ENCODE measurements around the gene RICTOR. TPM values are rescaled to one million over a fixed set of nuclear protein-coding genes. Genes with fewer than 3 reads are reported as not detected.

The RICTOR gene
- total and polyA plus RNA-seq, 9 of the 15 experiments (the other 6 are each of a cell fraction or from before 2014, with no cell fraction given), result 13.9 to 46.6 (median 22.6) TPM

DNA sequence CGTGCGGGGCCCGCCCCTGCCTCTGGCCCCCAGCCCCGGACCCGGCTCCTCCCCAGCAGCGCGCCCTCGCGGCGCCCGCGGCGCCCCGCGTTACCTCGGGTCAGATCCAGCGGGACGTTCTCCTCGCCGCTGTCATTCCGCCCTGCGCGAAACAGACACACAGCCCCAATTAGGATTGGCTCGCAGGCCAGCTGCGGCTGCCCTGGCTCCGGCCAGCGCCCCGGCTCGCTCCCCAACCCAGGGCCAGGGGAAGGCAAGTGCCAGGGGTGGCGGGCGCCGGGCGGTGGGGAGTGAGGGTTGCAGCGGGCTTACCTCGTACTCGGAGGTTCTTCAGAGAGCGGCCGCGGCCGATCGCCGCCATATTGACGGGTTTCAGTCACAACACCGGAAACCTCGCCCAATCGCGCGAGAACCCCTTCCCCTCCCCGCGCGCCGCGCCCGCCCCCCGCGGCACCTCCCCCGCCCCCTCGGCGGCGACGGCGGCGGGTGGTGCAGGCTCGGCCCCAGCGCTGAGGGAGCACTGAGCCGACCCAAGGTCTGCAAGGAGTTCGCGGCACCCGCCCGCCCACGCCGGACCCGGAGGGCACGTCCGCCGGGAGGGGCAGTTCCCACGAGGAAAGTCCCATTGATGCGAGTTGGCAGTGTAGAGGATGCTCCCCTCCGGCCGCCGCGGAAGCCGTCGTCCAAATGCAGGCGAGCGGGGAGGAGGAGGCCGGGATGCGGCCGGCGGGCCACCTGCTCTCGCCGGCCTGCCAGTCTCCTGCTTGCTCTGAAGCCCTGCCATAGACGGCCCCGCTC is at the start of gene RICTOR (continued):
- no peak; the same call in 1 of the 2 replicates for TF ChIP-seq REST (IDR thresholded peaks at IDR 0.05; ENCODE audit: borderline replicate concordance)
- no peak for TF ChIP-seq REST (CRISPR knock-in tag; IDR thresholded peaks at IDR 0.05; ENCODE audit: low read depth)
- no peak for TF ChIP-seq MEF2A (IDR thresholded peaks at IDR 0.05; ENCODE audit: control insufficient read depth, low read depth, low read length)
- no peak for TF ChIP-seq NFYB (IDR thresholded peaks at IDR 0.05; ENCODE audit: extremely low read depth, insufficient read length)
- peak; percentile 13 to 67; a peak in 3 of 4 replicates for TF ChIP-seq MLLT1 (IDR thresholded peaks at IDR 0.05)
- no peak for TF ChIP-seq RAD21 (CRISPR knock-in tag; conservative IDR thresholded peaks at IDR 0.05 in 1 of 2, IDR thresholded peaks at IDR 0.05 in 1 of 2)
- TF ChIP-seq NCOA6 (IDR thresholded peaks at IDR 0.05), result no peak; the same call in 1 of the 2 replicates
- no peak; the same call in 1 of the 2 replicates for TF ChIP-seq PTBP1 (IDR thresholded peaks at IDR 0.05; ENCODE audit: low read depth, low read length)
- peak; percentile 81 for TF ChIP-seq CHD1 (IDR thresholded peaks at IDR 0.05; ENCODE audit: low read length)
- no peak for TF ChIP-seq PHTF2 (CRISPR knock-in tag; IDR thresholded peaks at IDR 0.05)
- TF ChIP-seq, protein P1, sequence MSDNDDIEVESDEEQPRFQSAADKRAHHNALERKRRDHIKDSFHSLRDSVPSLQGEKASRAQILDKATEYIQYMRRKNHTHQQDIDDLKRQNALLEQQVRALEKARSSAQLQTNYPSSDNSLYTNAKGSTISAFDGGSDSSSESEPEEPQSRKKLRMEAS (CRISPR knock-in tag; IDR thresholded peaks at IDR 0.05), result peak; percentile 68; the same call in 1 of the 2 replicates
- no peak for TF ChIP-seq CBX8 (IDR thresholded peaks at IDR 0.05; ENCODE audit: borderline replicate concordance, extremely low read depth, low read depth, low read length, poor library complexity, severe bottlenecking)
- TF ChIP-seq CBFB (CRISPR knock-in tag; IDR thresholded peaks at IDR 0.05), result no peak
- TF ChIP-seq, protein P2, sequence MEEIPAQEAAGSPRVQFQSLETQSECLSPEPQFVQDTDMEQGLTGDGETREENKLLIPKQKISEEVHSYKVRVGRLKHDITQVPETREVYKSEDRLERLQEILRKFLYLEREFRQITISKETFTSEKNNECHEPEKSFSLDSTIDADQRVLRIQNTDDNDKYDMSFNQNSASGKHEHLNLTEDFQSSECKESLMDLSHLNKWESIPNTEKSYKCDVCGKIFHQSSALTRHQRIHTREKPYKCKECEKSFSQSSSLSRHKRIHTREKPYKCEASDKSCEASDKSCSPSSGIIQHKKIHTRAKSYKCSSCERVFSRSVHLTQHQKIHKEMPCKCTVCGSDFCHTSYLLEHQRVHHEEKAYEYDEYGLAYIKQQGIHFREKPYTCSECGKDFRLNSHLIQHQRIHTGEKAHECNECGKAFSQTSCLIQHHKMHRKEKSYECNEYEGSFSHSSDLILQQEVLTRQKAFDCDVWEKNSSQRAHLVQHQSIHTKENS (CRISPR knock-in tag; IDR thresholded peaks at IDR 0.05), result no peak
